Heart left ventricle (tissue), 13 donors: Measurements from ENCODE around the gene IPO13.

Experiments
- CTCF ChIP-seq, 12 donors: fragments of 200-600 bp; sonication (generic) in 4 of 12; IDR thresholded peaks; one replicate each; pipeline versions ENCODE4 v1.5.0 to v1.8.0; 2018 to 2022; ENCODE audit warnings: antibody characterized with exemption in 12 of 12, mild to moderate bottlenecking in 5 of 12
- POLR2A ChIP-seq, 2 donors: fragments of 450-650 bp; IDR thresholded peaks; one replicate each; pipeline ENCODE4 v1.6.1; 2017; ENCODE audit warnings: antibody characterized with exemption in 2 of 2, mild to moderate bottlenecking in 2 of 2, moderate library complexity in 2 of 2
- donor health status: ischemic (EF 13 %, LVEDD 7.1; RV severe dilation, severe dysfunction).
- donor health status: DM: no; HTN: yes; CAD: no.
- donor health status: DM: no; HTN: no; CAD: no.
- donor health status: ischemic (EF 25% LVEDD 6.9; RV normal size, moderate dysfunction).
- donor health status: ischemic (EF 25% LVEDD 5.7; RV mildly dilated, moderate dysfunction).
- donor health status: ischemic (EF 35%, LVEDD 5.7; RV mildly dilated, moderate dysfunction).
- donor health status: nonischemic (EF 11% LVEDD 7.7; RV severe dilation, severe dysfunction).
- donor health status: DM: yes; HTN: yes; CAD: no.
- donor health status: PGD.
- donor health status: ischemic (EF 29% LVEDD 5.4; RV normal size, mild dysfunction).
- donor health status: nonischemic (EF 23%, LVEDD 6.1; RV moderate dilation, normal function).

GRCh38 chr1:43942411-43942810 lies 4.3 kb upstream of the IPO13 start:
- TF ChIP-seq CTCF (IDR thresholded peaks at IDR 0.05) (no peak), POLR2A (IDR thresholded peaks at IDR 0.05) (no peak)
